ENCODE results near the gene BCL2L15.
"Not testable (repeated sequence)": the region's sequence is repeated elsewhere in the genome, so short reads cannot be mapped to it uniquely, and the experiment has no call there.

Gene BCL2L15

GRCh38 chr1:113870778-113871177 lies 16.6 kb downstream of the BCL2L15 start:
- no peak for DNase-seq

DNA sequence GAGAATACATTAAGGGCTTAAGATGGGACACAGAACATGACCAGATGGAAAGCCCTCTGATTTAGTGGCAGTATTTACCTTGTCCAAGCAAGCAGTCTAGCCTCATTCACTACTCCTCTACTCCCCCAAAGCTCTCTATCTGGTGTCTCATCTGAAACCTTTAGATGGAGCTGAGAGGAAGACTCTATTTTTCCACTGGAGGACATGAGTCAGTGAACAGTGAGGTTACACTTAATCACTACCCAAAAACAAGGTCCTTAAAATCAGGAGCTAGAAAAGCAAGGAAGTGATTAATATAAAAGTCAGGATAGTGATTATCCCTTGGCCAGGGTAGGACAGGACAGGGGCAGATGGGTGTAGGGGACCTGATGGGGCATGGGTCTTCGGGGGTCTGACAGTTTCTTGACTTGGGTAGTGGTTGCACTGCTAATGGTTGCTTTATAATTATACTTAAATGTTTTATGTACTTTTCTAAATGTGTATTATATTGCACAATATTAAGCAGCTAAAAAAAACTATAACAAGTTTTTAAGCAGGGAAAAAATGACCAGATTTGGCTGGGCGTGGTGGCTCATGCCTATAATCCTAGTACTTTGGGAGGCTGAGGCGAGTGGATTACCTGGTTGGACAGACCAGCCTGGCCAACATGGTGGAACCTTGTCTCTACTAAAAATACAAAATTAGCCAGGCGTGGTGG lies 18.8 kb downstream of the BCL2L15 start:
- peak; percentile 39 to 69 (median 56) for DNase-seq

GRCh38 chr1:113861641-113862040 lies 25.7 kb downstream of the BCL2L15 start:
- no peak for DNase-seq

GRCh38 chr1:113860891-113861290 lies 26.5 kb downstream of the BCL2L15 start:
- no peak for DNase-seq

DNA sequence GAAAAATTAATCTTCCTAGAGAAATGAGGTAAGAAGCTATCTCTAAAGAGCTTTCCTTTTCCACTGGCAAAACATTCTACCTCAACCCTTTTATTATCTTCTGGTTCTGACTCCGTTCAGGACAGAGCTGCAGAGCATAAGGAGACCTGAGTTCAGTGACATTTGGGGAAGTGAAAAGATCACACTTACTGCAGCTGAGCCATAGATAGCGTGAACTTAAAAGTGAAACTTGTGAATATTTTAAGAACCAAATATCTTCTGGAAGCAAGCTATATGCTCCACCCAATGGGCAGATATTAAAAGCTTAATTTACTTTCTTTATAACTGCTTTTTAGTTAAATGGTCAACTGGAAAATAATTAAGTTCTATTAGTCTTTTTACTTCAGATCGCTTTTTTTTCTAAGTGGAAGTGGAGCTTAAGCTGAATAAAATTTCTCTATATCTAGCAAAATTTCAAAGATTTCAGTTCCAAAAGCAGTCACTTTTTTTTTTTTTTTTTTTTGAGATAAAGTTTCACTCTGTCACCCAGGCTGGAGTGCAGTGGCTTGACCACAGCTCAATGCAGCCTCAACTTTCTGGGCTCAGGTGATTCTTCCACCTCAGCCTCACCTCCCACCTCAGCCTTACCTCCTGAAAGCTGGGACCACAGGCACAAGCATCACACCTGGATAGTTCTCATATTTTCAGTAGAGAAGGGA lies 27.8 kb downstream of the BCL2L15 start:
- peak; percentile 50 to 65 (median 65) for DNase-seq

DNA sequence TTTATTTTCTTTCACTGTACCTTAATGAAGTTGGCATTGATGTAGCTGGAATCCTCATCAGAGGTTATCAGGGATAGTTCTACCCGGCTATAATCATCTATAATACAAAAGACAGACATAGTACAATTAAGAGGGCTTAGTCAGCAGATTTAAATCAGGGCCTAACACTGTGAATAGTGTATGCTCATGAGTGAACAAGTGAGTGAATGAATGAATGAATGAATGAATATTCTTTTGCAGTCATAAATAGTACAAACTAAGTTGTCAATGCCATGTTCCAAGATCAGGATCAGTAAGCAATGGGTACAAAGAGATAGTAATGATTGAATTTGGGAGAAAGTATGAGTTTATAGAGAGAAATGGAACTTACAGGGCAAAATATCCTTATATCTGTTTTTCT lies 28.4 kb downstream of the BCL2L15 start:
- no peak for DNase-seq

DNA sequence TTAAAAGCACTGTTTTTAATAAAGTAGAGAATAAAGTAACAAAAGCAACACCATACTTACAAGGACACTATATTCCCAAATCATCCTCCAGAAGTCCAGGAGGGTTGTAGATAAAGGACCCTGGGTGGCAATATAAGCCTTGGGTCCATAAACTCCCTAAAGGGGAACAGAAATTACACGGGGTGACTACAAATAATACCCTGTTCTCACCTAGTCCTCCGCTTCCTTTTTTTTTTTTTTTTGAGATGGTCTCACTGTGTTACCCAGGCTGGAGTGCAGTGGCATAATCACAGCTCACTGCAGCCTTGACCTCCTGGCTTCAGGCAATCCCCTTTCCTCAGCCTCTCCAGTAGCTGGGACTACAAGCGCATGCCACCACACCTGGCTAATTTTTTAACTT lies 29.0 kb downstream of the BCL2L15 start:
- DNase-seq, result no peak

- DNase-seq, result peak in 1 of 3 donors; percentile 19
These were observed 29.6 kb downstream of the BCL2L15 start for GRCh38 chr1:113857776-113858175.

DNA sequence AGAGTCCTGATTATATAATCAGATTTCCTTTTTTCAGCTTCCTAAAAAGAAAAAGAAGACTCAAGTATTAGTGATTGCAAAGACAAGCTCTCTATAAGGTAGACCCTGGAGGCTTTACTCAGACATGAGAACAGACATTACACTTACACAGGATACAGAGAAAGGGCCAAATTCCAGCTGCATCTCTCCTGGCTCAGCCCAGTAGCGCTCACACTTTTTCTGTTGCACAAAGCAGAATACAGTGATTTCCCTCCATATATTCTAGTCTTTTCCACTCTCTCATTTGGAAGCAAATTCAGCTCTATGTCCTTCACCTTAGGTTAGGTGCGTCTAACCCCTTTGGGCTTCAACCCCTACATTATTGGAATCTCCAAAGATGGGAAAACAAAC lies 31.0 kb downstream of the BCL2L15 start:
- no peak for DNase-seq

DNA sequence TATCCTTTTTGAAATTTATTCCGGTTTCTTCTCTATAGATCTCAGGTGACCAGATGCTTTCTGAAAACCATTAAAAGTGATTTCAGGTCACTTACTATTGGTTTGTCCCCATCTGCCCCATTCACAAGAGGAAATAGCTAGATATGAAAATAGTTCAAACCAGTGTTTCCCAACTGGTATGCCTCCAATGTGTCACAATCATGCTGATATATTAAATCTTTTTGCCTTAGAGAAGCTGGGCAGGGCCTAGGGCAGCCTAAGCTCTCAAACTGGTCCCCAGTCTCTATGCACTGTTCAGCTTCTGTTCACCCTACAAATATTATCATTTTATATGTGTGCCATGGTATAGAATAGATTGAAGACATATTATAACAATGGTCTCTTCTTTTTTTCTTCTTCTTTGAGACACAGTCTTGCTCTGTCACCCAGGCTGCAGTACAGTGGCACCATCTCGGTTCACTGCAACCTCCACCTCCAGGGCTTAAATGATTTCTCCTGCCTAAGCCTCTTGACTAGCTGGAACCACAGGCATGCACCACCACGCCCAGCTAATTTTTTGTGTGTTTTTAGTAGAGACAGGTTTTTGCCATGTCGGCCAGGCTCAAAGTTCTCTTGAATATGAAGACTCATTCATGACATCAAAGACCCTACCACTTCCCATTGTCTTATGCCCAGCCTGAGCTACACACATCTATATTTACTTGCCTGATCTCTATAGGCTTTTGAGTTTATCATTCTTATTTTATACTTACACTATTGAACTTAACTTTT lies 31.6 kb downstream of the BCL2L15 start:
- peak in 1 of 3 donors; percentile 41 for DNase-seq

DNA sequence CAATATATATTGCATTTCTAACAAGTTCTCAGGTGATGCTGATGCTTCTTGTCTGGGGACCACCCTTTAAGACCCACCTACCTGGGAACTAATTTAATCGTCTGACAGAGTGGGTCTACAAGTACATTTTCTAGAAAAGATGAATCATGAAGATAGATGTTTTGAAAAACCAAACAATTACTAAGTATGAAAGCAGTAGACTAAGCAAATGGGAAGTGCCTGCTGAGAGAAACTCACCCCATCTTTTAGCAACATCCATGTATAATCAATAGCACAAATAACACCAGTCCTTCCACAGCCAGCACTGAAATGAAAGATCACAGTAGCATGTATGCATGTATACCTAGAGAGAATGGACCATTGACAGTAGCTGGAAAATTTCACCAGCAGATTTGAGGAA lies 33.1 kb downstream of the BCL2L15 start:
- no peak for DNase-seq

DNA sequence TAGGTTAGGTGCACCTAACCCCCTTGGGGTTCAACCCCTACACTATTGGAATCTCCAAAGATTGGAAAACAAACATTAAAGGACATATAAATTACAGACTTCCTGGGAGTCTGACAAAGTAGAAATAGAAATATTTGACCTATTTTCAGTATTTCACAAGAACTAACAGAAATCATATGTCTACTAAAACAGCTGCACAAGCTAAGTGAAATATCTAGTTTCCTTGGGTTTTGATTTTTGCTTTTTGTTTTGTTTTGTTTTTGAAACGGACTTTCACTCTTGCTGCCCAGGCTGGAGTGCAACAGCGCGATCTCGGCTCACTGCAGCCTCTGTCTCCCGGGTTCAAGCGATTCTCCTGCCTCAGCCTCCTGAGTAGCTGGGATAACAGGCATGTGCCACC lies 34.7 kb downstream of the BCL2L15 start:
- DNase-seq, result not testable (repeated sequence)

DNA sequence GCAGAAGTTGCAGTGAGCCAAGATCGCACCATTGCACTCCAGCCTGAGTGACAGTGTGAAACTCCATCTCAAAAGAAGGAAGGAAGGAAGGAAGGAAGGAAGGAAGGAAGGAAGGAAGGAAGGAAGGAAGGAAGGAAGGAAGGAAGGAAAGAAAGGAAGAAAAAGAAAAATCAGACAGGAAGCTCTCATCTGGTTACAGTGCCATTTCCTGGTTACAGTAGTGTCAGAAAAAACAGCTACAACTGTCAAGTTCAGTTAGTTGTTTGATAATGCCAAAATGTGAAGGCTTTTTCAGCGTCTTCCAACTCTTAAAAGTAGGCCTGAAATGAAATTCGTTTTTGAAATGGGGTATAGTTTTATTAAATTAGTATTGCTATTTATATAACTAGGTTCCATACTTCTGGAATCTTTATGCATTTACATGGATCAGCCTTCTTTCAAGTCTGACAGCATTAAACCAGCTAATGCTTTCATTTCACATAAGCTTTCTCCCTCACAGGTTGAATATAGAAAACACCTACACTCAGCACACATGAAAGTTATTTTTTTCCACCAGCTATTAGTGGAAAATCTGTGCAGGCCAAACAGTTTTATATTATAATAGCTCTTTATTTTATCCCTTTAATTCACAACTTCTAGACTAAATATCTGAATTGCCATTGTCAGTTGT lies 37.1 kb downstream of the BCL2L15 start:
- no peak for DNase-seq

GRCh38 chr1:113849072-113849471 lies 38.3 kb downstream of the BCL2L15 start:
- no peak for DNase-seq

GRCh38 chr1:113846391-113847035 lies 40.9 kb downstream of the BCL2L15 start:
- no peak for DNase-seq

DNA sequence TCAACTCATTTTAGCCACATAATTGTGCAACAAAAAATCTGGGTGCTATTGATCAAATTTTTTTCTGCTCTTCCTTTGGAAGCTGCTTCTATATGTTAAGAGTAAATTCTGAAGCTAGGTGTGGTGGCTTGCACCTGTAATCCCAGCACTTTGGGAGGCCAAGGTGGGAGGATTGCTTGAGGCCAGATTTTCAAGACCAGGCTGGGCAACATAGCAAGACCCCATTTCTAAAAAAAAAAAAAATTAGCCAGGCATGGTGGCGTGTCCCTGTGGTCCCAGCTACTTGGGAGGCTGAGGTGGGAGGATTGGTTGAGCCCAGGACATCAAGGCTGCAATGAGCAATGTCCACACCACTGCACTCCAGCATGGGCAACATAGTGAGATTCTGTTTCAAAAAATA lies 50.8 kb downstream of the BCL2L15 start:
- no peak for DNase-seq

DNA sequence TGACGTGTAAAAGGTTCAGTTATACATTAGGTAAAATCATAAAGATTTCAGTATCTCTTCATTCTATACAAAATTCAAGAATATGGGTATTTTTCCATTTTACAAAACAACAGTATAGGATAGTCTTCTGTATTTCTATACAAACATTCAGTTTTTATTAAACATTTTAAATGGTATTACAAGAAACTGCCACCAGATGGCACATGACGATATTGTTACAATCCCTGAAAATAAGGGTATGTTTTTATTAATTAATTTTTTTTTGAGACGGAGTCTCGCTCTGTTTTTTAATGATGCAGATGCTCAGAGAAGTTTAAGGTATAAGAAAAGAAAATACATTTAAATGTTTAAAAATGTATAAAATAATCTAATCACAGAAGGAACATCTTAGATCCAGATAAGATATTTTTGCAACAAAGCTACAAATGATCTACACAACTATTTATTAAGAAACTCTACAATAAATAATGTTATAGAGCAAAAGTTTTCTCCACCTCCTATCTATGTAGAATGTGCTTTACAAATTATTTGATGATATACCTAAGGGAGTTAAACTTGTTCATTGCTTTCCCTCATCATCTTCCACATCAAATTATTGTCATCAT lies 51.6 kb downstream of the BCL2L15 start:
- DNase-seq, result peak; percentile 74 to 83 (median 75)

- no peak for DNase-seq
These were observed 52.7 kb downstream of the BCL2L15 start for GRCh38 chr1:113834716-113835115.
